GM10266 (cell line): ENCODE measurements around the gene CFAP54.

Experiments
- DNase-seq: peaks from one replicate; pipeline ENCODE4 v3.0.0; 2012; ENCODE audit errors: extremely low spot score
- CTCF ChIP-seq: IDR thresholded peaks from 2 replicates; pipeline ENCODE4 v1.5.1; 2012; ENCODE audit warnings: mild to moderate bottlenecking, low read depth; ENCODE audit not compliant: control insufficient read depth, insufficient read depth; ENCODE audit errors: missing control alignments

CFAP54 gene

GRCh38 chr12:96870946-96871345 is 381.6 kb downstream of the CFAP54 start:
- no peak for DNase-seq

GRCh38 chr12:96872961-96873360 is 383.6 kb downstream of the CFAP54 start:
- TF ChIP-seq CTCF = no peak
- DNase-seq = no peak

More at GRCh38 chr12:96870946-96871345, 381.6 kb downstream of the CFAP54 start:
- no peak for TF ChIP-seq CTCF

GRCh38 chr12:96874211-96874610 is 384.8 kb downstream of the CFAP54 start:
- no peak for TF ChIP-seq CTCF
- DNase-seq = no peak

GRCh38 chr12:96876966-96877365 is 387.6 kb downstream of the CFAP54 start:
- no peak for DNase-seq
- TF ChIP-seq CTCF = no peak

GRCh38 chr12:96878704-96879103 is 389.3 kb downstream of the CFAP54 start:
- TF ChIP-seq CTCF = no peak
- no peak for DNase-seq

GRCh38 chr12:96879301-96879700 is 389.9 kb downstream of the CFAP54 start:
- no peak for TF ChIP-seq CTCF
- DNase-seq = no peak

GRCh38 chr12:96880220-96880619 is 390.8 kb downstream of the CFAP54 start:
- no peak for DNase-seq

More at GRCh38 chr12:96880220-96880619, 390.8 kb downstream of the CFAP54 start:
- no peak for TF ChIP-seq CTCF
